Spleen (tissue), 7 donors: ENCODE data around the gene U2AF2.

Experiments
- CTCF ChIP-seq, 11 experiments: fragments of 200-600 bp in 7 of 11; fragments of 450-650 bp in 4 of 11; sonication (generic) in 4 of 11; IDR thresholded peaks in 8 of 11; conservative IDR thresholded peaks in 3 of 11; 1 replicate in 7 of 11; 2 replicates in 4 of 11; pipeline versions ENCODE4 v1.4.0 to v1.8.0; 2016 to 2021; ENCODE audit warnings: antibody characterized with exemption in 11 of 11, inconsistent platforms in 4 of 11, mild to moderate bottlenecking in 1 of 11
- POLR2A ChIP-seq, 3 donors: fragments of 450-650 bp; IDR thresholded peaks; one replicate each; pipeline ENCODE4 v1.5.1; 2017; ENCODE audit warnings: antibody characterized with exemption in 3 of 3, mild to moderate bottlenecking in 1 of 3
- POLR2AphosphoS5 ChIP-seq, 3 donors: sonication (generic); formaldehyde crosslinking; IDR thresholded peaks; one replicate each; pipeline ENCODE4 v1.5.1; 2017; ENCODE audit warnings: antibody characterized with exemption in 3 of 3
- donor health status: DM: no; HTN: no; CAD: no; lungs with moderate emphysema.
- donor health status: DM: no; HTN: no; CAD: no.
- donor health status: DM: no; HTN: no; CAD: no.

DNA sequence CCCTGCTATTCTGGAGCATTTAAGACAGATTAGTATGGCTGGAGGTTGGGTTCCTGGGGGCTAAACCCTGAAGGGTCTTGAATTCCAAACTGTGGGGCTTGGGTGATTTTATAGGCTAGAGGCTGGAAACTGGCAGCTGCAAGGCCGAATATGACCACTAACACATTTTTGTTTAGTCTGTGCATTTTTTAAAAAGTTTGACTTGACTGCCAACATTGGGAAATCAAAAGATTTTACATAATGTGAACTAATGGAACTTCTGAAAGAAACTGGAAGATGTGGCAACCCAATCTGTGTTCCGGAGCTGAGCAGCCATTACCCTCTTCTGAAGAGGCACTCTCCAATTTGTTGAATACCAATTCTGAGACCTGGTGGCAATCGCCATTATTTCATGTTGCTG lies 35.5 kb upstream of the U2AF2 start:
- TF ChIP-seq POLR2AphosphoS5 (IDR thresholded peaks at IDR 0.05) (no peak), POLR2A (IDR thresholded peaks at IDR 0.05) (no peak), CTCF (IDR thresholded peaks at IDR 0.05 in 8 of 11, conservative IDR thresholded peaks at IDR 0.05 in 3 of 11) (no peak)
